ENCODE data around the gene ATPAF2. TPM values are rescaled to one million over a fixed set of nuclear protein-coding genes. Genes with fewer than 3 reads are reported as not detected.

Gene ATPAF2
- total RNA-seq, 4 donors from 2014 or later = 8.3 to 19.9 (median 12.3) TPM

GRCh38 chr17:18055597-18055996 lies 16.6 kb upstream of the ATPAF2 start:
- no peaks in the 10 kb centered on the region for H3K27me3 ChIP-seq
- TF ChIP-seq CTCF (IDR thresholded peaks at IDR 0.05) (no peak), POLR2AphosphoS5 (IDR thresholded peaks at IDR 0.05) (no peak), POLR2A (IDR thresholded peaks at IDR 0.05) (no peak), EP300 (IDR thresholded peaks at IDR 0.05) (no peak)
- H3K4me1 ChIP-seq = no peaks in the 10 kb centered on the region
- 86 to 93% methylated on average over 3 to 6 of the region's 6 CpGs for WGBS, 2 donors (ENCODE audit: low coverage in 1 of 2)
- no peaks in the 10 kb centered on the region for H3K9me3 ChIP-seq
- peaks cover 0 to 89% of the 10 kb centered on the region in 2 donors for H3K36me3 ChIP-seq
- no peak for ATAC-seq
- H3K27ac ChIP-seq = no peak overlapping the region
- H3K4me3 ChIP-seq = no peak overlapping the region

- TF ChIP-seq EP300 (IDR thresholded peaks at IDR 0.05) = no peak
- no peak for TF ChIP-seq CTCF (IDR thresholded peaks at IDR 0.05)
- peaks cover 0 to 23% (median 2%) of the 10 kb centered on the region in 3 donors for H3K4me1 ChIP-seq
- no peaks in the 10 kb centered on the region for H3K9me3 ChIP-seq
- no peak for ATAC-seq
- no peak overlapping the region for H3K4me3 ChIP-seq
- H3K27me3 ChIP-seq = no peaks in the 10 kb centered on the region
- H3K27ac ChIP-seq = no peak overlapping the region
- WGBS, 2 donors (ENCODE audit: low coverage in 1 of 2) = 52 to 67% methylated on average over 1 to 2 of the region's 3 CpGs
- peaks cover 0 to 62% of the 10 kb centered on the region in 2 donors for H3K36me3 ChIP-seq
Measured at GRCh38 chr17:18045691-18046350, 6.9 kb upstream of the ATPAF2 start.

- no peak overlapping the region for H3K4me3 ChIP-seq
Measured at GRCh38 chr17:18044609-18045008, 5.6 kb upstream of the ATPAF2 start.

GRCh38 chr17:18043491-18043890 lies 4.5 kb upstream of the ATPAF2 start:
- WGBS, 2 donors (ENCODE audit: low coverage in 1 of 2) = 67 to 90% methylated on average over 1 of the region's 1 CpG
- ATAC-seq = no peak
- no peak overlapping the region for H3K27ac ChIP-seq
- H3K27me3 ChIP-seq = no peaks in the 10 kb centered on the region
- no peaks in the 10 kb centered on the region for H3K9me3 ChIP-seq
- TF ChIP-seq EP300 (IDR thresholded peaks at IDR 0.05) = no peak
- TF ChIP-seq POLR2A (IDR thresholded peaks at IDR 0.05) = no peak
- no peak for TF ChIP-seq CTCF (IDR thresholded peaks at IDR 0.05)
- TF ChIP-seq POLR2AphosphoS5 (IDR thresholded peaks at IDR 0.05) = no peak
- H3K36me3 ChIP-seq = peaks cover 0 to 38% of the 10 kb centered on the region in 2 donors
- no peak overlapping the region for H3K4me3 ChIP-seq
- H3K4me1 ChIP-seq = peaks cover 3 to 36% (median 7%) of the 10 kb centered on the region in 3 donors

More at GRCh38 chr17:18044609-18045008, 5.6 kb upstream of the ATPAF2 start:
- H3K27ac ChIP-seq = no peak overlapping the region
- H3K36me3 ChIP-seq = peaks cover 0 to 50% of the 10 kb centered on the region in 2 donors
- H3K27me3 ChIP-seq = no peaks in the 10 kb centered on the region
- ATAC-seq = no peak
- peaks cover 3 to 34% (median 7%) of the 10 kb centered on the region in 3 donors for H3K4me1 ChIP-seq
- no peak for TF ChIP-seq EP300 (IDR thresholded peaks at IDR 0.05)
- no peak for TF ChIP-seq POLR2AphosphoS5 (IDR thresholded peaks at IDR 0.05)
- no peak for TF ChIP-seq POLR2A (IDR thresholded peaks at IDR 0.05)
- TF ChIP-seq CTCF (IDR thresholded peaks at IDR 0.05) = no peak
- H3K9me3 ChIP-seq = no peaks in the 10 kb centered on the region
- WGBS, 2 donors (ENCODE audit: low coverage in 1 of 2) = 73 to 88% methylated on average over 2 to 3 of the region's 3 CpGs

- WGBS, 2 donors (ENCODE audit: low coverage in 1 of 2) = 84 to 85% methylated on average over 8 of the region's 8 CpGs
- Histone ChIP-seq H3K27ac (no peak overlapping the region), H3K9me3 (no peaks in the 10 kb centered on the region), H3K27me3 (no peaks in the 10 kb centered on the region), H3K36me3 (peaks cover 0 to 33% of the 10 kb centered on the region in 2 donors), H3K4me1 (peaks cover 5 to 42% (median 10%) of the 10 kb centered on the region in 3 donors), H3K4me3 (no peak overlapping the region)
- no peak for ATAC-seq
- TF ChIP-seq POLR2A (IDR thresholded peaks at IDR 0.05) (no peak), POLR2AphosphoS5 (IDR thresholded peaks at IDR 0.05) (no peak), CTCF (IDR thresholded peaks at IDR 0.05) (no peak), EP300 (IDR thresholded peaks at IDR 0.05) (no peak)
Measured at GRCh38 chr17:18042983-18043382, 4.0 kb upstream of the ATPAF2 start.

All from gastroesophageal sphincter (tissue), 4 donors.